ENCODE data around the gene KRT82. TPM values are rescaled to one million over a fixed set of nuclear protein-coding genes. Genes with fewer than 3 reads are reported as not detected.

KRT82 gene
- total and polyA plus RNA-seq, 2 of the 8 experiments (the other 6 are each of a cell fraction or from before 2014, with no cell fraction given), result not detected

DNA sequence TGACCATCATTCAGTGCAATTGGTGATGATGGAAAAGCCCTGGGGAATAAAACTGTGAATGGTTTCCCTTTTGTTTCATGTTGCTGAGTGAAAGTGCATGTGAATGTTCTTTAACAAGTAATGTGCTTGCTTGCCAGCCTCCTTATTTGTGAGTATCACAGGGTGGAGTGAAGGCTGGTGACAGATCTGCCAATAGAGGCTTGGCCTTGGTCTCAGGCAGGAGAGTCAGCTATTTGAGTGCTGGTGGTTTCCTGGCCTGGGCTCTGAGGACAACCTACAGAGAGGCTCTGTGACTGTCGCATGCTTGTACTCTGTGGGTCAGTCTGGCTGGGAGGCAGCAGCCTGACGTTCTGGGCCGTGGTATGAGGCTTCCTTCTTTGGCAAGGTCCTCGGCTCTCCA, 59.5 kb downstream of the KRT82 start:
- Histone ChIP-seq H3K4ac (replicated peaks; ENCODE audit: insufficient read length, low read depth, low read length) (no peak overlapping the region), H3K27ac (ENCODE audit: low read depth, low read length) (no peak overlapping the region), H2BK15ac (ENCODE audit: low read length) (no peak overlapping the region), H3K23me2 (ENCODE audit: low read depth, low read length) (no peaks in the 10 kb centered on the region), H3K36me3 (ENCODE audit: control insufficient read depth in 2 of 4, insufficient read depth in 4 of 4, low read length in 3 of 4) (no peaks in the 10 kb centered on the region), H2BK12ac (ENCODE audit: low read depth, low read length) (no peak overlapping the region), H3K56ac (replicated peaks; ENCODE audit: insufficient read length, low read depth, low read length) (no peak overlapping the region), H3K79me2 (ENCODE audit: control insufficient read depth in 1 of 2, insufficient read depth in 2 of 2, low read length in 2 of 2) (no peaks in the 10 kb centered on the region), H4K5ac (ENCODE audit: insufficient read length, low read depth, low read length) (no peak overlapping the region), H2BK120ac (replicated peaks; ENCODE audit: low read depth, low read length) (no peak overlapping the region), H3K9me3 (ENCODE audit: insufficient read depth in 2 of 2, low read depth in 1 of 2, low read length in 1 of 2) (no peaks in the 10 kb centered on the region), H3K27me3 (replicated peaks in 1 of 4; ENCODE audit: control insufficient read depth in 3 of 4, extremely low read depth in 1 of 4, insufficient read depth in 3 of 4, low read length in 3 of 4) (no peaks in the 10 kb centered on the region), H4K20me1 (replicated peaks in 1 of 2; ENCODE audit: control insufficient read depth in 1 of 2, insufficient read depth in 2 of 2, low read length in 2 of 2) (no peaks in the 10 kb centered on the region), H3K14ac (ENCODE audit: insufficient read length) (no peak overlapping the region), H4K91ac (replicated peaks; ENCODE audit: insufficient read length, low read length) (no peak overlapping the region), H3K4me1 (replicated peaks in 1 of 4; ENCODE audit: control insufficient read depth in 3 of 4, insufficient read depth in 4 of 4, low read length in 3 of 4) (no peaks in the 10 kb centered on the region), H3K4me2 (ENCODE audit: insufficient read depth in 1 of 2, low read depth in 2 of 2, low read length in 2 of 2) (no peak overlapping the region), H2AK5ac (ENCODE audit: low read depth, low read length) (no peak overlapping the region), H2BK5ac (ENCODE audit: low read depth, low read length) (no peak overlapping the region), H3K9ac (replicated peaks in 1 of 4; ENCODE audit: extremely low read depth in 1 of 4, low read depth in 3 of 4, low read length in 3 of 4) (no peak overlapping the region), H3K4me3 (ENCODE audit: extremely low read depth in 1 of 4, insufficient read depth in 2 of 4, low read depth in 3 of 4, low read length in 4 of 4) (no peak overlapping the region), H2AFZ (ENCODE audit: low read length) (no peak overlapping the region), H4K8ac (ENCODE audit: extremely low read depth, insufficient read depth, low read length) (no peak overlapping the region), H3K79me1 (ENCODE audit: low read depth, low read length) (no peaks in the 10 kb centered on the region), H3K23ac (ENCODE audit: insufficient read length) (no peak overlapping the region), H2BK20ac (ENCODE audit: low read length) (no peak overlapping the region), H3K18ac (ENCODE audit: extremely low read depth, low read length) (no peak overlapping the region)
- TF ChIP-seq, protein P1, sequence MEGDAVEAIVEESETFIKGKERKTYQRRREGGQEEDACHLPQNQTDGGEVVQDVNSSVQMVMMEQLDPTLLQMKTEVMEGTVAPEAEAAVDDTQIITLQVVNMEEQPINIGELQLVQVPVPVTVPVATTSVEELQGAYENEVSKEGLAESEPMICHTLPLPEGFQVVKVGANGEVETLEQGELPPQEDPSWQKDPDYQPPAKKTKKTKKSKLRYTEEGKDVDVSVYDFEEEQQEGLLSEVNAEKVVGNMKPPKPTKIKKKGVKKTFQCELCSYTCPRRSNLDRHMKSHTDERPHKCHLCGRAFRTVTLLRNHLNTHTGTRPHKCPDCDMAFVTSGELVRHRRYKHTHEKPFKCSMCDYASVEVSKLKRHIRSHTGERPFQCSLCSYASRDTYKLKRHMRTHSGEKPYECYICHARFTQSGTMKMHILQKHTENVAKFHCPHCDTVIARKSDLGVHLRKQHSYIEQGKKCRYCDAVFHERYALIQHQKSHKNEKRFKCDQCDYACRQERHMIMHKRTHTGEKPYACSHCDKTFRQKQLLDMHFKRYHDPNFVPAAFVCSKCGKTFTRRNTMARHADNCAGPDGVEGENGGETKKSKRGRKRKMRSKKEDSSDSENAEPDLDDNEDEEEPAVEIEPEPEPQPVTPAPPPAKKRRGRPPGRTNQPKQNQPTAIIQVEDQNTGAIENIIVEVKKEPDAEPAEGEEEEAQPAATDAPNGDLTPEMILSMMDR (IDR thresholded peaks at IDR 0.05; ENCODE audit: control extremely low read depth in 1 of 3, insufficient read depth in 1 of 3, low read depth in 1 of 3, low read length in 3 of 3), result no peak
- TF ChIP-seq ASH2L (IDR thresholded peaks at IDR 0.05; ENCODE audit: low read length), result no peak
- TF ChIP-seq SRF (IDR thresholded peaks at IDR 0.05; ENCODE audit: low read depth, low read length), result no peak
- POLR2A ChIA-PET (ENCODE audit: partially characterized antibody), result no interaction called here
- FAIRE-seq, result no peak
- CTCF ChIA-PET (ENCODE audit: partially characterized antibody), result interaction anchor here (1.0 to 10.9 kb wide), 6 partner anchors 16 to 216 kb away, joined by 3 to 126 read pairs (median 6); no protein-coding TSS in a partner anchor
- DNase-seq (ENCODE audit: low read depth in 1 of 2, low spot score in 2 of 2), result no peak
- 56% methylated on average over 4 of the region's 4 CpGs; no CpG with 5 or more reads in 1 of the 2 experiments for WGBS, 2 experiments (ENCODE audit: extremely low coverage in 1 of 2, insufficient coverage in 1 of 2, insufficient read length in 1 of 2, insufficient replicate concordance in 2 of 2, low coverage in 1 of 2, low lambda C conversion rate in 2 of 2, missing lambda C conversion rate in 1 of 2)
